NCI-H748 treated with DMSO at 0.1 percent for 48 hours (cell line): ENCODE measurements around the gene DUS1L.
"Not testable (repeated sequence)": the region's sequence is repeated elsewhere in the genome, so short reads cannot be mapped to it uniquely, and the experiment has no call there.

ENCODE experiments used
- DNase-seq: peaks from one replicate; lab custom pipeline; 2025; lab: John Stamatoyannopoulos, UW

Gene DUS1L

GRCh38 chr17:82039695-82040299, 25.8 kb downstream of the DUS1L start:
- DNase-seq: no peak

DNA sequence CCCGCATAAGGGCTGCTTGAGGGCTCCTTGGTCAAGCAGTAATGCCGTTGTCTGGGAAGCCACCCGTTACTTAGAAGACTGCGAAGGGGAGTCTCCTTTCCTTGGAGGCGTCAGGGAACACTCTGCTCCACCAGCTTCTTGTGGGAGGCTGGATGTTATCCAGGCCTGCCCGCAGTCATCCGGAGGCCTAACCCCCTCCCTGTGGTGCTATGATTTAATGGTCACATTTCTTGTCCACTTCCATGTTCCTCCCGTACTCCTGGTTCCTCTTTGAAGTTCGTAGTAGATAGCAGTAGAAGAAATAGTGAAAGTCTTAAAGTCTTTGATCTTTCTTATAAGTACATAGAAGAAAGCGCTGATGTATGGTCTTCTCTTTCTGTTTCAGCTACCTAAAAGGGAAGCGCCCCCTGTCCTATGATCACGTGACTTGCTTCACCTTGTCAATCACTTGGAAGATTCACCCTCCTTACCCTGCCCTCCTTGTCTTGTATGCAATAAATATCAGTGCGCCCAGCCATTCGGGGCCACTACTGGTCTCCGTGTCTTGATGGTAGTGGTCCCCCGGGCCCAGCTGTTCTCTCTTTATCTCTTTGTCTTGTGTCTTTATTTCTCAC, 26.7 kb downstream of the DUS1L start:
- DNase-seq: not testable (repeated sequence)

- no peak for DNase-seq
Observed at GRCh38 chr17:82037889-82038195, 27.8 kb downstream of the DUS1L start.

DNA sequence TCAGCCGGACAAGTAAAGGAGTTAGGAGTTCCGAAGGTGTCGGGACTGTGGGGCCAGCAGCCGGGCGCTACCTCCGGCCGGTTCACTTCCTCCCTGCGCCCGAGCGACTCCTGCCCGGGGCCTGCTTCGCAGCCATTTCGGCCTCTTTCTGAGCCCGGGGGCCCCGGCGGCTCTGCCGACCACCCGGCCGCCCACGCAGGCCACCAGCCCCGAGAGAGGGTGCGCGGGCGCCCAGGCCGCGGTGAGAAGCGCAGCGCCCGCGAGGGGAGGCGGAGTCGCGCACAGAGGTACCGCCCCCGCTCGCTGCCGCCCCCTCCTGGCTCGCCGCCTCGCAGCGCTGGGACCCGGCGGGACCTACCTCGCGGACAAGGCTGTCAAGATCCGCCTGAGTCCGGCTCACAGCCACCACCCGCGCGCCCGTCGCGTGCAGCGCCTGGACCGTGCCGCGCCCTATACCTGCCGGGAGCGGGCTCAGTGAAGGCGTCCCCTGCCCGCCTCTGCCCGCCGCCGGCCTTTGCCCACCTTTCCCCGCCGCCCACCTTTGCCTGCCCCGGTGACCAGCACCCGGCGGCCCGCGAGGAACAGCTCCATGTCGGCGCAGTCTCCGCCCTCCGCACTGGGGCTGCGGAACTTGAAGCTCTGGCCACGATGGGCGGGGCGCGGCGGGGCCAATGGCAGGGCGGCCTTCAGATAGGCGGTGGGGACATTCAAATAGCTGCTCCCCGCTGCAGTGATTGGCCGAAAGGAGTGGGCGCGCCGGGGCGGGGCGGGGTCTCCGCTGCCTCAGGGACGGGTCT, 28.3 kb downstream of the DUS1L start, which contains the start of gene DCXR:
Gene DCXR (minus strand): TSS at position 606 of the 797 bp plus-strand sequence. CDS start 15 bp downstream, at position 591.
- peak; percentile 92 for DNase-seq

DNA sequence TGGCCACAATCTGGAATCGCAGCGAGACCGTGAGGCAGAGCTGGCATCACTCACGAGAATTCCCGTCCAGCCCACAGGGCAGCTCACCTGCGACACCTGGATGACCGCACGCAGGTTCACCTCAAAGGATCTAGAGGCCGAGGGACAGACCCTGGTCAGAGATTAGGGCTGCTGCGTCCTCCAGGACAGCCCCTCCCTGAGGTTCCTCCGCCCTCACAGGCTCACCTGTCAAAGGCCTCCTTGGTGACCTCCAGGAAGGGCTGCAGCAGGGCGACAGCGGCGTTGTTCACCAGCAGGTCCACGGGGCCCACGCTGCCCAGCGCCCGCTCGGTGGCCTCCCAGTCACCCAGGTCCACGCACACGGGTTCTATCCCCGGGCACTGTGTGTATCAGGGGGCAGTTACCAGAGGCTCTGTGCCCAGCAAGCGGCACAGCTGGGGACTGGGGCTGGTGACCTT, 28.9 kb downstream of the DUS1L start:
- no peak for DNase-seq

GRCh38 chr17:82035956-82036633, 29.5 kb downstream of the DUS1L start:
- no peak for DNase-seq

- no peak for DNase-seq
Observed at GRCh38 chr17:82035488-82035887, 30.1 kb downstream of the DUS1L start.

DNA sequence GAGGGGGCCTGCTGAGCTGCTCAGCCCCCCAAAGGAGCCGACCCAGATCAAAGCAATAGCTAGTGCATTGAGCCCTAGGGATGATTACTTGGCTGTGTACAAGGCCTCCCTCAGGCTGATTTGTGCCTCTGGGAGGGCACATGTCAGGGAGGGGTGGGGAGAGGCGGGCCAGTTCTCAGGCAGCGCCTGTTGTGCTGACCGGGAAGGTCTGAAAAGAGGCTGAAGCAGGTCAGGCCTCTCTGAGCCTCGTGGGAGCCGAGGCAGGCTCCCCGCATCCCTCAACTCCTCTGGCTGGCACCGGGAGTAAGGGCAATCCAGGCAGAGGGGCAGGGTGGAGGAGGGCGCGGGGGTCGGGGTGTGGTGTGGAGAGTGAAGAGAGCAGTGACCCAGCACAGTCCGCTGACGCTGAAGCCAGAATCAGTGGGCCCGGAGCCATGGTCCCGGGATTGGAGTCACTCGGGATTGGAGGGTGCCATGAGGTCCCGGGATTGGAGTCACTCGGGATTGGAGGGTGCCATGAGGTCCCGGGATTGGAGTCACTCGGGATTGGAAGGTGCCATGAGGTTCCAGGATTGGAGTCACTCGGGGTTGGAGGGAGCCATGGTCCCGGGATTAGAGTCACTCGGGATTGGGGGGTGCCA, 31.1 kb downstream of the DUS1L start:
- no peak for DNase-seq

GRCh38 chr17:82033359-82034085, 32.1 kb downstream of the DUS1L start:
- no peak for DNase-seq

- peak; percentile 7 for DNase-seq
Observed at GRCh38 chr17:82031885-82032627, 33.5 kb downstream of the DUS1L start.

- peak; percentile 5 for DNase-seq
Observed at GRCh38 chr17:82031303-82031884, 34.2 kb downstream of the DUS1L start, which contains the start of gene RAC3. TSS of gene RAC3 (plus strand) at chr17:82031678. CDS start at chr17:82031762, 84 bp downstream.

DNA sequence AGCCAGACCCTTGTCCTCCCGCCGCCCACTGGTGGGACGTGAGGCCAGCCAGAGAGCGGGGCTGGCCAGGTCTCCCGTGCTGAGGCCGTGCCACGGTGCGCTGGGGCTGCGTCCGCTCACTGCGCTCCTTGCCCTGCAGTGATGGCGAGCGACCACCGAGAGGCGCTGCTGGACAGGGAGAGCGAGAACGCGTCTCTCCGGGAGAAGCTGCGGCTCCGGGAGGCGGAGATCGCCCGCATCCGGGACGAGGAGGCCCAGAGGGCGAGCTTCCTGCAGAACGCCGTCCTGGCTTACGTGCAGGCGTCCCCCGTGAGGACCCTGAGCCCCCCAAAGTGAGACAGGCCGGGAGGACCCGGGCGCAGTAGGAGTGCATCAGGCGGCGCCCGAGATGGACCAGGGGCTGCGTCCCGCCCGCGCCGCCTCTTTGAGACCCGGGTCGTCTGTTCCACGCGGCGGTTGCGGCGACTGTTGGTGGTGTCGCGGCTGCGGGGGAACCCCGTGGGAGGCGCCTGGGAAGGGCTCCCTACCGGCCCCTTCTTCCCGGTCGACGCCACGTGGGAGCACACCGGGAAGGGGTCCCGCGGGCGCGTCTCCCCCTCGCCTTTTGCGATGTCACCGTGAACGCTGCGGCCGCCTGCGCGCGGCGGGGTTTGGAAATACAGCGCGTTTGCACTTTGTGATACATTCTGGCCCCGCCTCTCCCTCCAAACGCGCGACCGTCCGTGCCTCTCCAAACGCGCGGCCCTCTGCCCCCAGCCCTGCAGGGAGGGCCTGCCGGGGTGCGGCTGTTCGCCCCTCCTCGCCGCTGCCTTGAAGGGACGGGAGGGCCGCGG, 34.9 kb downstream of the DUS1L start:
- DNase-seq: peak; percentile 35

GRCh38 chr17:82029990-82030469, 35.6 kb downstream of the DUS1L start:
- DNase-seq: no peak

- no peak for DNase-seq
Observed at GRCh38 chr17:82029391-82029790, 36.2 kb downstream of the DUS1L start.

DNA sequence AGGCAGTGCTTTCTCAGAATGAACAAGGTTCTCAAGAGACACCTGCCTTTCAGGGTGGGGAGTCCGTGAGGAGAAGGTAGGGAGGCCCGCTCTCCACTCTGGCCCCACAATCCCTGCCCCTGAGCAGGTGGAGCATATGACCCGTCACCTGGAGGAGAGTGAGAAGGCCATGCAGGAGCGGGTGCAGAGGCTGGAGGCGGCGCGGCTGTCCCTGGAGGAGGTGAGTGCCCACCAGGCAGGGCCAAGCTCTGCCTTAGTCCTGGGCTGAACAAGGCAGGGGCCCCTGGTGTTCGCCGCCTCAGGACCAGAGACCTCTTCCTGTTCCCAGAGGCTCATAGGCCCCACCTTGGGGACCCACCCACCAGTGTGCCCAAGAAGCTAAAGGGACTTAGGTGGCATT, 36.6 kb downstream of the DUS1L start:
- no peak for DNase-seq

DNA sequence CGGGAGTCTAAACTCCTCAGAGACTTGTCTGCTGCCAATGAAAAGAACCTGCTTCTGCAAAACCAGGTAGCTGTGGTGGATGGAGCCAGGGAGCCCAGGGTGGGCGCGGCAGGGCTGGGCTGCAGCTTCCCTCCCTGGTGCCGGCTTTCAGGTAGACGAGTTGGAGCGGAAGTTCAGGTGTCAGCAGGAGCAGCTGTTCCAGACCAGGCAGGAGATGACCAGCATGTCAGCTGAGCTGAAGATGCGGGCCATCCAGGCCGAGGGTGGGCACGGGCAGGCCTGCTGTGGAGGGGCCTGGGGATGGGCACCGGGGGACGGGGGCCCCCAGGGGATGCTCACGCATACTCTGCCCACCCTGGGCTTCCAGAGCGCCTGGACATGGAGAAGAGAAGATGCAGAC, 37.4 kb downstream of the DUS1L start:
- no peak for DNase-seq

- no peak for DNase-seq
Observed at GRCh38 chr17:82025401-82026107, 40.0 kb downstream of the DUS1L start.

- DNase-seq: no peak
Observed at GRCh38 chr17:82024859-82025258, 40.7 kb downstream of the DUS1L start.
